Aorta (tissue), 5 donors: ENCODE data around the gene SLC6A1. TPM values are rescaled to one million over a fixed set of nuclear protein-coding genes. Genes with fewer than 3 reads are reported as not detected.
A peak's percentile ranks its signal among the peaks of the same experiment; 100 is the strongest.

Source experiments
- ATAC-seq: fragments of 200-7000 bp; cut with Tn5 transposase; one replicate; pipeline ENCODE4 v1.9.1; 2022; ENCODE audit warnings: moderate library complexity; ENCODE audit not compliant: low FRiP score
- DNase-seq, 2 donors: peaks; one replicate each; pipeline ENCODE4 v3.0.0-alpha.2; 2020
- H3K27ac ChIP-seq, 2 donors: one replicate each; pipeline ENCODE4 v1.5.1; 2013; ENCODE audit warnings: low read length in 2 of 2, mild to moderate bottlenecking in 2 of 2, moderate library complexity in 2 of 2, control low read depth in 1 of 2, inconsistent platforms in 1 of 2, low read depth in 1 of 2
- H3K27me3 ChIP-seq, 2 donors: one replicate each; pipeline ENCODE4 v1.6.1; 2013; ENCODE audit warnings: control low read depth in 1 of 2, low read length in 1 of 2, mild to moderate bottlenecking in 1 of 2, moderate library complexity in 1 of 2; ENCODE audit not compliant: insufficient read depth in 2 of 2, control insufficient read depth in 1 of 2
- H3K36me3 ChIP-seq, 2 donors: one replicate each; pipeline ENCODE4 v1.6.1; 2013; ENCODE audit warnings: control low read depth in 1 of 2, low read length in 1 of 2, mild to moderate bottlenecking in 1 of 2; ENCODE audit not compliant: insufficient read depth in 2 of 2, control insufficient read depth in 1 of 2
- H3K4me1 ChIP-seq, 2 donors: one replicate each; pipeline ENCODE4 v1.6.1; 2013; ENCODE audit warnings: low read length in 2 of 2, control low read depth in 1 of 2, mild to moderate bottlenecking in 1 of 2, moderate library complexity in 1 of 2; ENCODE audit not compliant: insufficient read depth in 2 of 2, control insufficient read depth in 1 of 2
- H3K4me3 ChIP-seq, 2 donors: one replicate each; pipeline ENCODE4 v1.5.1; 2013; ENCODE audit warnings: low read length in 2 of 2, control low read depth in 1 of 2, mild to moderate bottlenecking in 1 of 2
- H3K9me3 ChIP-seq: one replicate; pipeline ENCODE4 v1.6.1; 2013; ENCODE audit warnings: mild to moderate bottlenecking, low read length; ENCODE audit not compliant: control insufficient read depth
- WGBS, 2 donors: extraction: QIAGEN DNeasy Blood & Tissue Kit; methylation state at CpG; one replicate each; pipeline ENCODE4 v1.1.7; 2013; 5-methylcytosine and 5-hydroxymethylcytosine counted together
- intact Hi-C, 2 donors: fragments of 100-400 bp; cut with DNase I; formaldehyde crosslinking; loops; one replicate each; pipeline versions ENCODE4 v1.14.2 to v1.15.0; 2022
- polyA plus RNA-seq, 2 donors: library from polyadenylated mRNA; stranded (reverse); fragments of 200-250 nt; gene quantifications; one replicate each; pipeline ENCODE4 v1.2.3, GENCODE V29; 2013
- total RNA-seq, 2 donors: library from RNA; stranded (reverse); fragmentation: NEBNext Ultra II Directional; extraction: Animal tissue kit (Norgen Biotek cat#: 25700); gene quantifications; one replicate each; pipeline ENCODE4 v1.2.1, GENCODE V29; 2021
- donor health status: healthy with polysubstance abuse.
- donor health status: Bipolar disorder and iron deficiency.
- donor health status: DM: no; HTN: no; CAD: no.
- donor health status: DM: no; HTN: no; CAD: no.
- donor health status: DM: yes; HTN: yes; CAD: no.

The SLC6A1 gene
- total and polyA plus RNA-seq, 4 donors = 0.50 to 4.9 (median 1.8) TPM

DNA sequence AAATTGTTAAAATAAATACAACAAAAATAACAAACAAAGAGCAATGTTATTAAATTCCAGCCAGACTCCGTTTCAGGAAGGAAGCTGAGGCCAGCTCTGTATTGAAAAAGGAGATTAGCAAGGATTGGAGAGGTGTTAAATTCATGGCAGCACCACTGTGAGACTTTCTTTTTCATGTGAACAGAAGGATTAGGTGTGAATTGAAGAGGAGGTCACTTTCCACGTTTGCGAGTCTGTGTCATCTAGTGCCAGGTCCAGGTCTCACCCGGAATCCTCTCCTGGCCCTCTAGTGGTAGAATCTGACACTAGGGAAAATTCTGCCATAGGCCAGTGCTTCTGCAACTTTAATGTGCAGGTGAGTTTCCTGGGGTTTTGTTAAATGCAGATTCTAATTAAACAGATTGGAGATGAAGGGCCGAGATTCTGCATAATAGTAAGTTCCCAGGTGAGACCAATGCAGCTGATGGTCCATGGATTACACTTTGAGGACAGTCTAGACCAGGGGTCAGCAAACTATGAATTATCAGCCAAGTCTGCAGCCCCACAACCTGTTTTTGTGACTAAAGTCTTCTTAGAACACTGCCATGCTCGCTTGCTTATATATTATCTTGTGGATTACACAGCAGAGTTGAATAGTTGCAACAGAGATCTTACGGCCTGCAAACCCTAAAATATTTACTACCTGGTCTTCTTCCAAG, 9.2 kb upstream of the SLC6A1 start:
- H3K9me3 ChIP-seq = no peaks in the 10 kb centered on the region
- no peaks in the 10 kb centered on the region for H3K36me3 ChIP-seq
- 29 to 31% methylated on average over 7 of the region's 7 CpGs for WGBS, 2 donors
- no peaks in the 10 kb centered on the region for H3K27me3 ChIP-seq
- no peak overlapping the region for H3K27ac ChIP-seq
- no peak overlapping the region for H3K4me3 ChIP-seq
- intact Hi-C loops = no loop called here
- peak; percentile 40 for ATAC-seq
- no peaks in the 10 kb centered on the region for H3K4me1 ChIP-seq
- no peak for DNase-seq

DNA sequence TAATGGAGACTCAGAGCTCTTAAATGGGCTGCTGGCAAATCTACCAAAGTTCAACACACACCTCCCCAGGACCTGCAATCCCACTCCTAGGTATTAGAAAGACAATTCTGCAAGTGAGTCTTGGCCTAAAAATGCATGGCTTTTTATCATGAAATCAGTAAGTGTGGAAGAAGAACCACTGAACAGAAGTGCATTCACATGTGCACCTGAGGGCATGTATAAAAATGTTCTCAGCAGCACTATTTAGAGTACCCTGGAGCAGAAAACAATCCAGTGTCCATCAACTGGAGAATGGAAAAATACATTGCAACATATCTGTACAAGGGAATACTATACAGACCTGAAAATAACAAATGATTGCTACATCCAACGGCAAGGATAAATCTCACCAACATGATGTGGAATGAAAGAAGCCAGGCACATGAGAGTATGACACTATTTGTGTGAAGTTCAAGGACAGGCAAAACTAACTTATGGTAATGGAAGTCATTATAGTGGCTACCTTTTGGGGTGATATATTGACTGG, 8.1 kb upstream of the SLC6A1 start:
- WGBS, 2 donors = 93 to 95% methylated on average over 1 of the region's 1 CpG
- no peaks in the 10 kb centered on the region for H3K36me3 ChIP-seq
- no peaks in the 10 kb centered on the region for H3K4me1 ChIP-seq
- no peak overlapping the region for H3K4me3 ChIP-seq
- ATAC-seq (no peak), DNase-seq (no peak)
- intact Hi-C loops = no loop called here
- H3K27ac ChIP-seq = no peak overlapping the region
- no peaks in the 10 kb centered on the region for H3K27me3 ChIP-seq
- no peaks in the 10 kb centered on the region for H3K9me3 ChIP-seq

DNA sequence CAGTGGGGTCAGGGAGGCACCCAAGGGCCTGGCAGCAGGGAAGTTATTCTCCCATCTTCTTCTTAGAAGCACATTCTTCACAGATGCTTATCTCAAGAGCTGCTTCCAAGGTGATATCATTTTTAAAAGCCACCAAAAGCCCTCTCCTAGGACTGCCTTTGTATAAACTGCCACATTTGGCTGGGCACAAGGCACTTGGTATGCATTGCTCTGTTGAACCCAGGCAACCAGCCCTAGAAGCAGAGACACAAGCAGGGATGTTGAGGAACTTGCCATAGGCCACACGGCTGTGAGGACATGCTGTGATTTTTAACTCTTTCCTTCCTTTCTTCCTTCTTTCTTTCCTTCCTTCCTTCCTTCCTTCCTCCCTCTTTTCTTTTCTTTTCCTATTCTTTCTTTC, 7.4 kb upstream of the SLC6A1 start:
- H3K27ac ChIP-seq = no peak overlapping the region
- intact Hi-C loops = no loop called here
- ATAC-seq (no peak), DNase-seq (no peak)
- no peaks in the 10 kb centered on the region for H3K36me3 ChIP-seq
- no peak overlapping the region for H3K4me3 ChIP-seq
- no peaks in the 10 kb centered on the region for H3K4me1 ChIP-seq
- no peaks in the 10 kb centered on the region for H3K9me3 ChIP-seq
- no peaks in the 10 kb centered on the region for H3K27me3 ChIP-seq
- WGBS, 2 donors = 16 to 32% methylated on average over 1 of the region's 1 CpG

DNA sequence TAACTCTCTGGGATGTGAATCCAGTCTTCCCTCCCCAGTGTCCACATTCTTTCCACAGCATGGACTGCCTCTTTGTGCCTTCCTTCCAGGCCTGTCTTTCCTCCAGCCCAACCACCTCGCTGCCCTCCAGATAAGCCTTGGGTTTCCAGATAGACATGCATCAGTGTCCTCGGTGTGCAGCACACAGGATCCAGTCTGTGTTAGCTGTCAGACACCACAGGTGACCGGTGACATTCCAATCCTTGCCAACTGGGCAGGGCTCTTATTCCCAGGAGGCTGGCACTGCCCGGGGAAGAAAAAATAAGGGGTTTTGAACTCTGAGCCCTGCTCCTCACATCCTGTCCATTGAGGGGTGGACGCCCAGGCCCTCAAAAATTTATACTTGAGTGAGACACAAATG, 6.0 kb upstream of the SLC6A1 start:
- 88 to 96% methylated on average over 5 of the region's 5 CpGs for WGBS, 2 donors
- H3K4me1 ChIP-seq = no peaks in the 10 kb centered on the region
- no peak for DNase-seq
- no peaks in the 10 kb centered on the region for H3K9me3 ChIP-seq
- H3K36me3 ChIP-seq = no peaks in the 10 kb centered on the region
- no peak overlapping the region for H3K4me3 ChIP-seq
- H3K27ac ChIP-seq = no peak overlapping the region
- ATAC-seq = no peak
- H3K27me3 ChIP-seq = no peaks in the 10 kb centered on the region
- intact Hi-C loops = no loop called here

DNA sequence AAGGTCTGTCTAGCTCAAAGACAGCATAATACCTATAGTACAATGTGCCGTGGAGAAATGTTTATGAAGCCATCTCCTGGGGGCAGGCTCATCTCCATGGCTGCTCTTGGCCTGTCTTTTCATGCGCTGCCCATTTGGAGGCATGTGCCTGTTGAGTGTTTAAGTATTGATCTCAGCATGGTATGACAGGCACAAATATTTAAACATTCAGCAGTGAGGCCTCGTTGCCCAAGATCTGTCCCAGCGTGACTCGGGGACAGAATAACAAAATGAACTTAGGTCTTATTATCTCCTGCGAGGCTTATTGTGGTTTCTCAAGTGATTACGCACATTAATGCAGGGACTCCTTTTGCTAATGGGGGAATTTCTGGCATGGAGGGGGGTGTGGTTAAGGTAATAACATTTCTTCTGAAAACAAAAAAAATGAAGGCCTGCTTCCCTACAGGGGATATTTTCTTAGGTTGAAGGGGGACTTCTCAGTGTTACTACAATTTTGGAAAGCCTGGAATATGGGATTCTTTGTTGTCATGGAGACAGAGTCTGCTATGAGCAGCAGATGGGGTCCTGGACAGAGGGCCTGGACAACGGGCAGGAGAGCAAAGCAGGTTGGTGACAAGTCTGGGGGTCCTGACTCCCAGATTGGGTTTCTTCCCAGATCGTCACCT, 4.4 kb upstream of the SLC6A1 start:
- H3K27ac ChIP-seq = no peak overlapping the region
- WGBS, 2 donors = 92 to 95% methylated on average over 9 of the region's 9 CpGs
- DNase-seq = no peak
- H3K27me3 ChIP-seq = no peaks in the 10 kb centered on the region
- no peaks in the 10 kb centered on the region for H3K4me1 ChIP-seq
- intact Hi-C loops = no loop called here
- no peaks in the 10 kb centered on the region for H3K9me3 ChIP-seq
- no peaks in the 10 kb centered on the region for H3K36me3 ChIP-seq
- no peak overlapping the region for H3K4me3 ChIP-seq
- ATAC-seq = no peak

DNA sequence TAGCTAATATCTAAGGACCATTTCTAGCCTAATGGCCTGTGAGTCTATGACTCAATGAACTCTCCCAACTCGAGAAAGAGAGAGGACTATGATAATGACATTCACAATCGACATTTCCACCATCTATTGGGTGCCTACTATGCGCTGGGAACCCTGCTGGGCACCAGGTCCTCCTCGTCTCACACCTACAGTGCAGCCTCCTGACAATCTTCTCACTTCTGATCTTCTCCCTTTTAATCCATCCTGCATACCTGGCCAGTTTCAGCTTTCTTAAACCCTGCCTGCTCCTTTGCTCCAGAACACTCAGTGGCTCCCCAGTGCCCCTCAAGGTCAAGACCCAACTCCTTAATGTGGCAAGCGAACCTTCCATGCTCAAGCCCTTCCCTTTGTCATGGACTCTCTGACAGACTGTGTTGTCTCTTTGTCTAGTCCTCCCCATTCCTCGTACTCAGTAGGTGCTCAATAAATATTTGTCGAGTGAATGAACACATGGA, 3.5 kb upstream of the SLC6A1 start:
- no peak for ATAC-seq
- H3K27ac ChIP-seq = no peak overlapping the region
- no peaks in the 10 kb centered on the region for H3K4me1 ChIP-seq
- no peak overlapping the region for H3K4me3 ChIP-seq
- H3K36me3 ChIP-seq = no peaks in the 10 kb centered on the region
- 82 to 86% methylated on average over 7 of the region's 7 CpGs for WGBS, 2 donors
- H3K27me3 ChIP-seq = no peaks in the 10 kb centered on the region
- no peaks in the 10 kb centered on the region for H3K9me3 ChIP-seq
- DNase-seq = no peak
- intact Hi-C loops = no loop called here

DNA sequence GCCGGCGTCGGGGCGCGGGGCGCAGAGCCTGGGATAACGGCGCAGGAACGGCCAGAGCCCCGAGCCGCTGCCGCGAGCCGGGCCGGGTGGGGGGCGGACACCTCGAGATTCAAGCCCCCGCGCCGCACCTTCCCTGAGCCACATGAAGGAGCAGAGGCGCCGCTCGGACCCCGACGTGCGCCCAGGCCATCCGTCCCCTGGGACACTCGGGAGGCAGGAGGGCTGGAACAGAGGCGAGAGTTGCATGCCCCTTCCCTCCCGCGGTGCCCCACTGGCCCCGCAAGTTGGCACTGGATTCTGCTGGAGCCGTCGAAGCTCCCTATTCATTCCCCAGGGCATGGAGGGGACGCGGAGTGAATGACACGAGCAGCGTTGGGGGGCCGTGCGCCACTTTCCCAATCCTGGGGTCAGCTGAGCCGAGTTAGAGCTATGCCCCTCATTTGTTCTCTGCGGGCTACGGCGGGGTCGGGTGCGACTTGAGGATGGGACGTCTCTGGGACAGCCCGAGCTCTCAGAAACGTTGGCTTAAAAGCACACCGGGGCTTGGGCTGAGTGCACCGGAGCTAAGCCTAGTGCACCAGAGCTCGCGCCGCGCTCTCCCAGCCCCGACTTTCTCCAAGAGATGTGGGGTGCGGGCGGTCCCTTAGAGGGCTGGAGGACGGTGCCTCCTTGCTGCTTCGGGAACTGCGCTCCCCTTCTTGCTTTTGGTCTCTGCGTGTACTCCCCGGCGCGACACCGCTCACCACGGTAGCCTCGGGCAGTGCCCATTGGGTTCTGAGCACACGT, 588 bp downstream of the SLC6A1 start:
- WGBS, 2 donors = 2% methylated on average over 56 to 69 of the region's 69 CpGs
- H3K36me3 ChIP-seq = no peaks in the 10 kb centered on the region
- H3K9me3 ChIP-seq = no peaks in the 10 kb centered on the region
- H3K27ac ChIP-seq = no peak overlapping the region
- DNase-seq = no peak
- intact Hi-C loops = no loop called here
- H3K4me1 ChIP-seq = no peaks in the 10 kb centered on the region
- no peak for ATAC-seq
- H3K4me3 ChIP-seq = no peak overlapping the region
- no peaks in the 10 kb centered on the region for H3K27me3 ChIP-seq

DNA sequence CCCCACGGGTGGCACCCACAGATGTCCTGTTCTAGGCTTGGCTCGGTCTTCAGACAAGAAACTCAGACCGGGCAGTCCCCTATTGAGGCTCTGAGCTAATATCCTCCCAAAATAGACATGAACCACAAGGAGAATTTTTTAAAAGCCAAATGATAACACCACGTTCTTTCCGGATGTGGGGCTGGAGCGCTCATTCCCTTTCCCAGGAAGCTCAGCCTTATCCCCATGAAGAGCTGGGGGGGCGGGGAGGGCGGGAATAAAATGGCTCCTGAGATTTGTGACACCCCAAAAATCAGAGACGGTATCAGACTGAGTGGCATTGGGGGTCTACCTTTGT, 1.1 kb downstream of the SLC6A1 start:
- H3K27ac ChIP-seq = no peak overlapping the region
- whole genome bisulfite sequencing, 2 donors = 8% methylated on average over 9 of the region's 9 CpGs
- ATAC-seq = no peak
- no peaks in the 10 kb centered on the region for H3K9me3 ChIP-seq
- H3K4me3 ChIP-seq = no peak overlapping the region
- H3K27me3 ChIP-seq = no peaks in the 10 kb centered on the region
- no peak for DNase-seq
- intact Hi-C loops = no loop called here
- no peaks in the 10 kb centered on the region for H3K36me3 ChIP-seq
- H3K4me1 ChIP-seq = no peaks in the 10 kb centered on the region
